ENCODE data around the gene CTDP1. TPM values are rescaled to one million over a fixed set of nuclear protein-coding genes. Genes with fewer than 3 reads are reported as not detected.

Gene CTDP1
- polyA plus RNA-seq, 1 donor (not counting 4 experiments of a cell fraction or from before 2014, with no cell fraction given) = 9.2 TPM

DNA sequence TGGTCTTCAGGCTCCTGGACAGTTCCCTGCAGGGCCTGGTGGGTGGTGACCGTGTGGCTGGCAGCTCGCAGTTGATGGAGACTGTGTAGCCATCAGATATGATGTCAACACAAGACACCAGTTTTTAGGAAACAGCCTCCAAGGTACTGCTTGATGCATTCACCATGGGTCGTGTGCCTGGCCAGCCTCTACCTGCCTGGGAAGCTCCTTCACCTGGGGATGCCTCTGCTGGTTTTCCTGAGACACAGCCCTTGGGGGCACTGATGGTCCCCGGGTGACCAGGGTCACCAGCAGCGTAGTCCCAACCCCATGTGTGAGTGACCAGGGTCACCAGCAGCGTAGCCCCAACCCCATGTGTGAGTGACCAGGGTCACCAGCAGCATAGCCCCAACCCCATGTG, 84.5 kb downstream of the CTDP1 start:
- H3K9me3 ChIP-seq (ENCODE audit: control insufficient read depth, low read depth, low read length) = peaks cover 2% of the 10 kb centered on the region
- no peak for DNase-seq (ENCODE audit: low read depth, low spot score)
- dilution Hi-C loops (cut with MboI; ENCODE audit: extremely low pct_ligation_motif_present, low sequenced_read_pairs) = no loop called here

DNA sequence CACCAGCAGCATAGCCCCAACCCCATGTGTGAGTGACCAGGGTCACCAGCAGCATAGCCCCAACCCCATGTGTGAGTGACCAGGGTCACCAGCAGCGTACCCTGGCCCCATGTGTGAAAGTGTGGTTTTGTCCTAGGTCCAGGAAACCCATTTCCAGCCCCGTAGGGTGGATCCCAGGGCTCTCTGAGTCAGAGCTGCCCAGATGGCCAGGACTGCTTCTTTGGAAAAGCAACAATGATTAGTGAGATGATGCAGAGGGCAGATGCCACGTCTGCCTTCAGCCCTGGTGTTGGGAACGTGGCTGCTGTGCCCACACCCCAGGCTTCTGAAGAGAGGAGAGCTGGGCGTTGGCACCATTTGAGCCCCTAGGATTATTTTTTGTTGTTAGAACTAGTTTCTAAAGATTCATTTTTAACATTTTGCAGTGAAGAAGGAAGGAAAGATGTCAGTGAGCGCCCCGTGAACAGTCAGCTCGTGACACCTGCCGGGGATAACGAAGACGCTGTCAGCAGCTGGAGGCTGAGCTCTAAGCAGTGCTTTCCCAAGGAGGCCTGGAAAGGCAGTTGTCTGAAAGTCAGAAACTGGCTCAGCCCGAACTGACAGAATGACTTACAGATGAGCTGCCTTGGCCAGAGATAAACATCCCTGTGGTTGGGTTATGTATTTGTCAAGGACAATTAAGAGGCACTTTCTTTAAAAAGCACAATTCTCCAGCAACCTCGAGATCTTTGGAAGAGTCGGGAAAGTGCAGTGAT, 86.1 kb downstream of the CTDP1 start:
- H3K4me2 ChIP-seq (ENCODE audit: control insufficient read depth, extremely low read depth, insufficient read depth, low read depth, low read length) = no peak overlapping the region
- dilution Hi-C loops (cut with MboI; ENCODE audit: extremely low pct_ligation_motif_present, low sequenced_read_pairs) = no loop called here
- no peaks in the 10 kb centered on the region for H3K36me3 ChIP-seq (ENCODE audit: control insufficient read depth in 2 of 2, extremely low read depth in 1 of 2, insufficient read depth in 2 of 2, low read length in 2 of 2)
- no peak for DNase-seq (ENCODE audit: low read depth, low spot score)
- no peak for FAIRE-seq
- H3K4me3 ChIP-seq (ENCODE audit: control insufficient read depth in 2 of 3, extremely low read depth in 1 of 3, insufficient read depth in 2 of 3, low read depth in 1 of 3, low read length in 3 of 3) = no peak overlapping the region
- H3K9me1 ChIP-seq (ENCODE audit: control insufficient read depth, extremely low read depth, insufficient read depth, low read length) = no peaks in the 10 kb centered on the region
- H3K9ac ChIP-seq (ENCODE audit: control insufficient read depth, extremely low read depth, insufficient read depth, low read length) = no peak overlapping the region
- H3K27me3 ChIP-seq (ENCODE audit: control insufficient read depth, extremely low read depth, insufficient read depth, low read length) = no peaks in the 10 kb centered on the region
- H3K27ac ChIP-seq (ENCODE audit: control insufficient read depth, insufficient read depth, low read length) = no peak overlapping the region
- H3K9me3 ChIP-seq (ENCODE audit: control insufficient read depth, low read depth, low read length) = peaks cover 2% of the 10 kb centered on the region
- no peaks in the 10 kb centered on the region for H3K4me1 ChIP-seq (ENCODE audit: control insufficient read depth, extremely low read depth, insufficient read depth, low read length)
- no peak for TF ChIP-seq EZH2 (IDR thresholded peaks at IDR 0.05; ENCODE audit: low read length)
- TF ChIP-seq, protein P1, sequence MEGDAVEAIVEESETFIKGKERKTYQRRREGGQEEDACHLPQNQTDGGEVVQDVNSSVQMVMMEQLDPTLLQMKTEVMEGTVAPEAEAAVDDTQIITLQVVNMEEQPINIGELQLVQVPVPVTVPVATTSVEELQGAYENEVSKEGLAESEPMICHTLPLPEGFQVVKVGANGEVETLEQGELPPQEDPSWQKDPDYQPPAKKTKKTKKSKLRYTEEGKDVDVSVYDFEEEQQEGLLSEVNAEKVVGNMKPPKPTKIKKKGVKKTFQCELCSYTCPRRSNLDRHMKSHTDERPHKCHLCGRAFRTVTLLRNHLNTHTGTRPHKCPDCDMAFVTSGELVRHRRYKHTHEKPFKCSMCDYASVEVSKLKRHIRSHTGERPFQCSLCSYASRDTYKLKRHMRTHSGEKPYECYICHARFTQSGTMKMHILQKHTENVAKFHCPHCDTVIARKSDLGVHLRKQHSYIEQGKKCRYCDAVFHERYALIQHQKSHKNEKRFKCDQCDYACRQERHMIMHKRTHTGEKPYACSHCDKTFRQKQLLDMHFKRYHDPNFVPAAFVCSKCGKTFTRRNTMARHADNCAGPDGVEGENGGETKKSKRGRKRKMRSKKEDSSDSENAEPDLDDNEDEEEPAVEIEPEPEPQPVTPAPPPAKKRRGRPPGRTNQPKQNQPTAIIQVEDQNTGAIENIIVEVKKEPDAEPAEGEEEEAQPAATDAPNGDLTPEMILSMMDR (optimal IDR thresholded peaks at IDR 0.05 in 1 of 3, IDR thresholded peaks at IDR 0.05 in 1 of 3, conservative IDR thresholded peaks at IDR 0.05 in 1 of 3; ENCODE audit: extremely low read depth in 1 of 3, insufficient read depth in 2 of 3, low read length in 3 of 3) = no peak
- no peak overlapping the region for H2AFZ ChIP-seq (ENCODE audit: control insufficient read depth, low read length)
- H4K20me1 ChIP-seq (ENCODE audit: control insufficient read depth, extremely low read depth, insufficient read depth, low read length) = no peaks in the 10 kb centered on the region
- no peaks in the 10 kb centered on the region for H3K79me2 ChIP-seq (ENCODE audit: control insufficient read depth, insufficient read depth, low read length)

More for the DNA sequence above, 84.5 kb downstream of the CTDP1 start:
- H3K36me3 ChIP-seq (ENCODE audit: control insufficient read depth in 2 of 2, extremely low read depth in 1 of 2, insufficient read depth in 2 of 2, low read length in 2 of 2) = no peaks in the 10 kb centered on the region
- TF ChIP-seq, protein P1 (optimal IDR thresholded peaks at IDR 0.05 in 1 of 3, IDR thresholded peaks at IDR 0.05 in 1 of 3, conservative IDR thresholded peaks at IDR 0.05 in 1 of 3; ENCODE audit: extremely low read depth in 1 of 3, insufficient read depth in 2 of 3, low read length in 3 of 3) = no peak
- no peak for TF ChIP-seq EZH2 (IDR thresholded peaks at IDR 0.05; ENCODE audit: low read length)
- no peak overlapping the region for H3K4me2 ChIP-seq (ENCODE audit: control insufficient read depth, extremely low read depth, insufficient read depth, low read depth, low read length)
- H3K4me3 ChIP-seq (ENCODE audit: control insufficient read depth in 2 of 3, extremely low read depth in 1 of 3, insufficient read depth in 2 of 3, low read depth in 1 of 3, low read length in 3 of 3) = no peak overlapping the region
- no peak overlapping the region for H2AFZ ChIP-seq (ENCODE audit: control insufficient read depth, low read length)
- H3K4me1 ChIP-seq (ENCODE audit: control insufficient read depth, extremely low read depth, insufficient read depth, low read length) = no peaks in the 10 kb centered on the region
- no peaks in the 10 kb centered on the region for H4K20me1 ChIP-seq (ENCODE audit: control insufficient read depth, extremely low read depth, insufficient read depth, low read length)
- H3K9me1 ChIP-seq (ENCODE audit: control insufficient read depth, extremely low read depth, insufficient read depth, low read length) = no peaks in the 10 kb centered on the region
- no peak overlapping the region for H3K9ac ChIP-seq (ENCODE audit: control insufficient read depth, extremely low read depth, insufficient read depth, low read length)
- H3K27me3 ChIP-seq (ENCODE audit: control insufficient read depth, extremely low read depth, insufficient read depth, low read length) = no peaks in the 10 kb centered on the region
- no peak overlapping the region for H3K27ac ChIP-seq (ENCODE audit: control insufficient read depth, insufficient read depth, low read length)
- FAIRE-seq = no peak
- no peaks in the 10 kb centered on the region for H3K79me2 ChIP-seq (ENCODE audit: control insufficient read depth, insufficient read depth, low read length)

All from keratinocyte (primary cell).